ENCODE data around the gene CCT8L2. TPM values are rescaled to one million over a fixed set of nuclear protein-coding genes. Genes with fewer than 3 reads are reported as not detected.
"Not testable (repeated sequence)": the region's sequence is repeated elsewhere in the genome, so short reads cannot be mapped to it uniquely, and the experiment has no call there.

Gene CCT8L2
- total RNA-seq, 1 donor from 2014 or later: not detected

GRCh38 chr22:16563555-16564520 lies 28.8 kb downstream of the CCT8L2 start:
- DNase-seq (peak; percentile 50), ATAC-seq (ENCODE audit: poor library complexity) (no peak)
- intact Hi-C loops (cut with DNase I): no loop called here

GRCh38 chr22:16562711-16563554 lies 29.7 kb downstream of the CCT8L2 start:
- intact Hi-C loops (cut with DNase I): no loop called here
- DNase-seq (peak; percentile 40), ATAC-seq (ENCODE audit: poor library complexity) (no peak)

- DNase-seq; ATAC-seq (ENCODE audit: poor library complexity); intact Hi-C loops (cut with DNase I): not testable (repeated sequence)
These were observed 31.4 kb downstream of the CCT8L2 start for GRCh38 chr22:16561093-16561658.

GRCh38 chr22:16560651-16561050 lies 32.0 kb downstream of the CCT8L2 start:
- ATAC-seq (ENCODE audit: poor library complexity); intact Hi-C loops (cut with DNase I); DNase-seq: not testable (repeated sequence)

GRCh38 chr22:16559996-16560395 lies 32.6 kb downstream of the CCT8L2 start:
- ATAC-seq (ENCODE audit: poor library complexity); DNase-seq; intact Hi-C loops (cut with DNase I): not testable (repeated sequence)

- peak; percentile 39 for DNase-seq
- intact Hi-C loops (cut with DNase I): no loop called here
- no peak for ATAC-seq (ENCODE audit: poor library complexity)
These were observed 33.3 kb downstream of the CCT8L2 start for GRCh38 chr22:16559056-16559955.

GRCh38 chr22:16558376-16558945 lies 34.1 kb downstream of the CCT8L2 start:
- DNase-seq; ATAC-seq (ENCODE audit: poor library complexity); intact Hi-C loops (cut with DNase I): not testable (repeated sequence)

GRCh38 chr22:16557511-16557910 lies 35.1 kb downstream of the CCT8L2 start:
- intact Hi-C loops (cut with DNase I); ATAC-seq (ENCODE audit: poor library complexity); DNase-seq: not testable (repeated sequence)

- DNase-seq; intact Hi-C loops (cut with DNase I); ATAC-seq (ENCODE audit: poor library complexity): not testable (repeated sequence)
These were observed 37.3 kb downstream of the CCT8L2 start for GRCh38 chr22:16555077-16555994.

GRCh38 chr22:16543310-16543709 lies 49.3 kb downstream of the CCT8L2 start:
- intact Hi-C loops (cut with DNase I); ATAC-seq (ENCODE audit: poor library complexity); DNase-seq: not testable (repeated sequence)

Other genes with a start within 250 kb of the CCT8L2 start
- gene XKR3, start 232.6 kb upstream of the CCT8L2 start, total RNA-seq: not detected

Data from Right ventricle myocardium superior (tissue), 1 donor.